Gastroesophageal sphincter (tissue), 4 donors: Measurements from ENCODE around the gene GRK1. TPM values are rescaled to one million over a fixed set of nuclear protein-coding genes. Genes with fewer than 3 reads are reported as not detected.

Experiments used
- ATAC-seq: fragments of 150-250 bp; one replicate; pipeline ENCODE4 v1.9.1; 2016; ENCODE audit warnings: mild to moderate bottlenecking, moderate library complexity
- H3K27ac ChIP-seq, 4 donors: fragments of 200-600 bp; sonication (generic) in 3 of 4; 1 replicate in 3 of 4; 2 replicates in 1 of 4; pipeline ENCODE4 v1.5.1; 2016 to 2019
- H3K27me3 ChIP-seq: fragments of 200-600 bp; sonication (generic); one replicate; pipeline ENCODE4 v1.5.1; 2019
- H3K36me3 ChIP-seq, 2 donors: fragments of 200-600 bp; sonication (generic); one replicate each; pipeline ENCODE4 v1.5.1; 2019; ENCODE audit warnings: control low read depth in 1 of 2
- H3K4me1 ChIP-seq, 3 donors: fragments of 200-600 bp; sonication (generic); 1 replicate in 2 of 3; 2 replicates in 1 of 3; pipeline ENCODE4 v1.5.1; 2016 to 2019; ENCODE audit warnings: control low read depth in 2 of 3
- H3K4me3 ChIP-seq, 2 donors: fragments of 200-600 bp; sonication (generic); one replicate each; pipeline ENCODE4 v1.5.1; 2019; ENCODE audit warnings: mild to moderate bottlenecking in 1 of 2, moderate library complexity in 1 of 2
- H3K9me3 ChIP-seq, 3 donors: fragments of 200-600 bp; sonication (generic); one replicate each; pipeline ENCODE4 v1.5.1; 2017 to 2019; ENCODE audit warnings: control low read depth in 2 of 3
- CTCF ChIP-seq, 4 experiments: fragments of 200-600 bp in 2 of 4; fragments of 450-650 bp in 2 of 4; sonication (generic) in 1 of 4; IDR thresholded peaks; one replicate each; pipeline ENCODE4 v1.5.1; 2017 to 2019; ENCODE audit warnings: antibody characterized with exemption in 4 of 4, mild to moderate bottlenecking in 2 of 4, moderate library complexity in 2 of 4
- EP300 ChIP-seq: sonication (generic); formaldehyde crosslinking; IDR thresholded peaks from one replicate; pipeline ENCODE4 v1.6.1; 2017; ENCODE audit warnings: antibody characterized with exemption, mild to moderate bottlenecking
- POLR2A ChIP-seq, 2 donors: fragments of 450-650 bp; IDR thresholded peaks; one replicate each; pipeline ENCODE4 v1.6.1; 2017; ENCODE audit warnings: antibody characterized with exemption in 2 of 2, mild to moderate bottlenecking in 2 of 2, moderate library complexity in 1 of 2
- POLR2AphosphoS5 ChIP-seq: sonication (generic); formaldehyde crosslinking; IDR thresholded peaks from one replicate; pipeline ENCODE4 v1.6.1; 2017; ENCODE audit warnings: antibody characterized with exemption
- WGBS, 2 donors: methylation state at CpG; one replicate each; pipeline ENCODE4 v1.1.5; 2018; ENCODE audit warnings: low coverage in 1 of 2; 5-methylcytosine and 5-hydroxymethylcytosine counted together
- total RNA-seq, 4 donors: library from RNA; depleted of rRNA; stranded (reverse); fragments of >200 nt; gene quantifications; one replicate each; pipeline ENCODE4 v1.1.0, GENCODE V29; 2016

The GRK1 gene
- total RNA-seq, 4 donors from 2014 or later = 0.15 TPM; not detected in 3

GRCh38 chr13:113670541-113670940 lies 3.5 kb downstream of the GRK1 start:
- Histone ChIP-seq H3K4me1 (no peaks in the 10 kb centered on the region), H3K9me3 (no peaks in the 10 kb centered on the region), H3K4me3 (no peak overlapping the region), H3K36me3 (no peaks in the 10 kb centered on the region), H3K27me3 (peaks cover 3% of the 10 kb centered on the region), H3K27ac (no peak overlapping the region)
- ATAC-seq = no peak
- WGBS, 2 donors = 90 to 92% methylated on average over 2 to 5 of the region's 19 CpGs
- TF ChIP-seq POLR2A (IDR thresholded peaks at IDR 0.05) (no peak), CTCF (IDR thresholded peaks at IDR 0.05) (no peak), EP300 (no peak), POLR2AphosphoS5 (no peak)

- TF ChIP-seq EP300 = no peak
- no peak for TF ChIP-seq CTCF (IDR thresholded peaks at IDR 0.05)
- TF ChIP-seq POLR2A (IDR thresholded peaks at IDR 0.05) = no peak
- TF ChIP-seq POLR2AphosphoS5 = no peak
- Histone ChIP-seq H3K9me3 (no peaks in the 10 kb centered on the region), H3K4me1 (no peaks in the 10 kb centered on the region), H3K36me3 (no peaks in the 10 kb centered on the region), H3K27ac (no peak overlapping the region), H3K4me3 (no peak overlapping the region), H3K27me3 (no peaks in the 10 kb centered on the region)
- WGBS, 2 donors = 73 to 97% methylated on average over 6 to 8 of the region's 54 CpGs
- ATAC-seq = no peak
These were observed 4.3 kb downstream of the GRK1 start for GRCh38 chr13:113671066-113672001.

- ATAC-seq = no peak
These were observed 5.1 kb downstream of the GRK1 start for GRCh38 chr13:113672002-113672651.

GRCh38 chr13:113722921-113723320 lies 55.9 kb downstream of the GRK1 start:
- ATAC-seq = no peak
- Histone ChIP-seq H3K4me3 (no peak overlapping the region), H3K9me3 (no peaks in the 10 kb centered on the region), H3K36me3 (no peaks in the 10 kb centered on the region), H3K4me1 (peaks cover 0 to 15% (median 3%) of the 10 kb centered on the region in 3 donors), H3K27ac (no peak overlapping the region), H3K27me3 (no peaks in the 10 kb centered on the region)
- WGBS, 2 donors = 0 to 11% methylated on average over 1 of the region's 11 CpGs
- no peak for TF ChIP-seq POLR2AphosphoS5
- TF ChIP-seq POLR2A (IDR thresholded peaks at IDR 0.05) = no peak
- no peak for TF ChIP-seq EP300
- no peak for TF ChIP-seq CTCF (IDR thresholded peaks at IDR 0.05)

More at GRCh38 chr13:113672002-113672651, 5.1 kb downstream of the GRK1 start:
- WGBS, 2 donors = 76 to 89% methylated on average over 14 to 16 of the region's 18 CpGs
- Histone ChIP-seq H3K27me3 (no peaks in the 10 kb centered on the region), H3K4me3 (no peak overlapping the region), H3K9me3 (no peaks in the 10 kb centered on the region), H3K4me1 (no peaks in the 10 kb centered on the region), H3K27ac (no peak overlapping the region), H3K36me3 (no peaks in the 10 kb centered on the region)
- TF ChIP-seq CTCF (IDR thresholded peaks at IDR 0.05) (no peak), POLR2AphosphoS5 (no peak), EP300 (no peak)
